Embryonic facial prominence (tissue), 1 donor: ENCODE results near the gene BET1L.
"Not testable (repeated sequence)": the region's sequence is repeated elsewhere in the genome, so short reads cannot be mapped to it uniquely, and the experiment has no call there.

Experiments used
- DNase-seq: peaks from one replicate; pipeline ENCODE4 v3.0.0-alpha.2; 2016; ENCODE audit errors: extremely low spot score

BET1L gene

GRCh38 chr11:227824-228379, 20.7 kb upstream of the BET1L start:
- DNase-seq, result no peak

- no peak for DNase-seq
Measured at GRCh38 chr11:225734-226453, 18.7 kb upstream of the BET1L start.

GRCh38 chr11:224424-224823, 17.2 kb upstream of the BET1L start:
- no peak for DNase-seq

GRCh38 chr11:223884-224283, 16.7 kb upstream of the BET1L start:
- DNase-seq, result no peak

GRCh38 chr11:223026-223789, 16.0 kb upstream of the BET1L start:
- DNase-seq, result no peak

- DNase-seq, result no peak
Measured at GRCh38 chr11:221998-222789, 15.0 kb upstream of the BET1L start.

GRCh38 chr11:221539-221938, 14.3 kb upstream of the BET1L start:
- DNase-seq, result no peak

GRCh38 chr11:220641-221215, 13.5 kb upstream of the BET1L start:
- DNase-seq, result not testable (repeated sequence)

GRCh38 chr11:218815-219593, 11.8 kb upstream of the BET1L start:
- DNase-seq, result no peak

- DNase-seq, result no peak
Measured at GRCh38 chr11:217704-218103, 10.5 kb upstream of the BET1L start.

GRCh38 chr11:216081-216974, 9.1 kb upstream of the BET1L start:
- DNase-seq, result no peak

GRCh38 chr11:215581-216037, 8.4 kb upstream of the BET1L start:
- no peak for DNase-seq

- DNase-seq, result no peak
Measured at GRCh38 chr11:214083-214482, 6.9 kb upstream of the BET1L start.

- no peak for DNase-seq
Measured at GRCh38 chr11:213111-213510, 5.9 kb upstream of the BET1L start.

- DNase-seq, result no peak
Measured at GRCh38 chr11:212150-213100, 5.2 kb upstream of the BET1L start.

- DNase-seq, result no peak
Measured at GRCh38 chr11:211741-212140, 4.5 kb upstream of the BET1L start.

- no peak for DNase-seq
Measured at GRCh38 chr11:211295-211694, 4.1 kb upstream of the BET1L start.

- DNase-seq, result no peak
Measured at GRCh38 chr11:210803-211180, 3.6 kb upstream of the BET1L start.
